ENCODE data around the gene TUBA1C.

- TF ChIP-seq CTCF (IDR thresholded peaks at IDR 0.05; ENCODE audit: low read length) (no peak), EZH2 (optimal IDR thresholded peaks at IDR 0.05; ENCODE audit: low read depth, low read length) (no peak)
These were observed 23.0 kb downstream of the TUBA1C start for GRCh38 chr12:49287876-49288275.
